AG04450 (cell line): ENCODE measurements around the gene PRKCH. TPM values are rescaled to one million over a fixed set of nuclear protein-coding genes. Genes with fewer than 3 reads are reported as not detected.

Source experiments
- CTCF ChIA-PET: fragments of 300-600, 350-600 bp; formaldehyde crosslinking; extraction: SDS; loops from one replicate; lab custom pipeline; 2022; ENCODE audit warnings: antibody characterized with exemption, inconsistent platforms; lab: Charles Lee
- POLR2A ChIA-PET: fragments of 350-600 bp; formaldehyde crosslinking; extraction: SDS; loops from one replicate; lab custom pipeline; 2021; ENCODE audit warnings: antibody characterized with exemption, inconsistent platforms; lab: Yijun Ruan, JAX
- DNase-seq: peaks from one replicate; pipeline ENCODE4 v3.0.0-alpha.2; 2011; ENCODE audit warnings: low read depth, low spot score
- H3K27ac ChIP-seq: one replicate; pipeline ENCODE4 v1.5.1; 2012; ENCODE audit warnings: low read depth, low read length, control low read depth
- H3K27me3 ChIP-seq: one replicate; pipeline ENCODE4 v1.6.0; 2012; ENCODE audit warnings: low read length; ENCODE audit not compliant: control insufficient read depth, insufficient read depth
- H3K4me3 ChIP-seq: 2 replicates; pipeline ENCODE4 v1.5.1; 2011; ENCODE audit warnings: mild to moderate bottlenecking, low read depth, low read length, control low read depth
- H3K9me3 ChIP-seq: 2 replicates; pipeline ENCODE4 v1.5.1; 2012; ENCODE audit warnings: low read length; ENCODE audit not compliant: control insufficient read depth, insufficient read depth
- CTCF ChIP-seq: IDR thresholded peaks from 2 replicates; pipeline ENCODE4 v1.5.1; 2011; ENCODE audit warnings: low read depth, low read length, control low read depth, inconsistent platforms
- polyA plus RNA-seq: library from polyadenylated mRNA; depleted of rRNA; stranded (reverse); fragments of >200 nt; gene quantifications from 2 replicates; pipeline ENCODE4 v1.2.3, GENCODE V29; 2011

PRKCH gene
- polyA plus RNA-seq, 1 experiment: 1.6 TPM

- Histone ChIP-seq H3K27me3 (no peaks in the 10 kb centered on the region), H3K9me3 (no peaks in the 10 kb centered on the region), H3K4me3 (no peak overlapping the region), H3K27ac (peak overlapping the region; percentile 98)
- ChIA-PET POLR2A (interaction anchor here (0.7 to 1.4 kb wide), 5 partner anchors 8 to 73 kb away, joined by 3 to 5 read pairs (median 3); no protein-coding TSS in a partner anchor), CTCF (interaction anchor here (1.0 to 1.7 kb wide), 2 partner anchors 43 to 90 kb away, joined by 3 to 6 read pairs; no protein-coding TSS in a partner anchor)
- TF ChIP-seq CTCF: no peak
- DNase-seq: no peak
Measured at GRCh38 chr14:61565836-61566536, 244.6 kb downstream of the PRKCH start.

- POLR2A ChIA-PET: interaction anchor here (0.6 to 1.4 kb wide), 4 partner anchors 10 to 74 kb away, joined by 3 to 5 read pairs (median 3); no protein-coding TSS in a partner anchor
- Histone ChIP-seq H3K9me3 (no peaks in the 10 kb centered on the region), H3K4me3 (no peak overlapping the region), H3K27me3 (no peaks in the 10 kb centered on the region), H3K27ac (peak overlapping the region; percentile 82)
- CTCF ChIA-PET: interaction anchor here (1.0 to 1.7 kb wide), 2 partner anchors 42 to 91 kb away, joined by 3 to 6 read pairs; no protein-coding TSS in a partner anchor
- no peak for DNase-seq
- TF ChIP-seq CTCF: no peak
Measured at GRCh38 chr14:61566537-61567225, 245.3 kb downstream of the PRKCH start.

- H3K27me3 ChIP-seq: no peaks in the 10 kb centered on the region
- no peak for DNase-seq
- H3K27ac ChIP-seq: peak overlapping the region; percentile 63
- ChIA-PET POLR2A (no interaction called here), CTCF (no interaction called here)
- TF ChIP-seq CTCF: no peak
- no peaks in the 10 kb centered on the region for H3K9me3 ChIP-seq
- H3K4me3 ChIP-seq: no peak overlapping the region
Measured at GRCh38 chr14:61567838-61568571, 246.6 kb downstream of the PRKCH start.

- CTCF ChIA-PET: interaction anchor here (1.3 kb wide), 1 partner anchor 37 kb away, joined by 3 read pairs; no protein-coding TSS in a partner anchor
- H3K27me3 ChIP-seq: no peaks in the 10 kb centered on the region
- H3K9me3 ChIP-seq: no peaks in the 10 kb centered on the region
- no peak overlapping the region for H3K4me3 ChIP-seq
- POLR2A ChIA-PET: no interaction called here
- TF ChIP-seq CTCF: no peak
- DNase-seq: no peak
- no peak overlapping the region for H3K27ac ChIP-seq
Measured at GRCh38 chr14:61568572-61569011, 247.2 kb downstream of the PRKCH start.
